ENCODE measurements around the gene IFT57. TPM values are rescaled to one million over a fixed set of nuclear protein-coding genes. Genes with fewer than 3 reads are reported as not detected.
"Not testable (repeated sequence)": the region's sequence is repeated elsewhere in the genome, so short reads cannot be mapped to it uniquely, and the experiment has no call there.

The IFT57 gene
- total RNA-seq, 1 experiment from 2014 or later: 40.5 TPM

- H3K4me3 ChIP-seq: no peak overlapping the region
- no peak for DNase-seq (ENCODE audit: low read depth in 1 of 2, low spot score in 2 of 2)
Observed at GRCh38 chr3:108175352-108175751, 46.9 kb downstream of the IFT57 start.

GRCh38 chr3:108171106-108171505, 51.1 kb downstream of the IFT57 start:
- Histone ChIP-seq H3K4me1 (replicated peaks) (no peaks in the 10 kb centered on the region), H3K9me3 (replicated peaks) (no peaks in the 10 kb centered on the region), H3K4me3 (no peak overlapping the region), H3K36me3 (no peaks in the 10 kb centered on the region; the same call in 1 of the 2 replicates), H3K27me3 (replicated peaks) (no peaks in the 10 kb centered on the region), H3K27ac (no peak overlapping the region)
- no peak for DNase-seq (ENCODE audit: low read depth in 1 of 2, low spot score in 2 of 2)

More at GRCh38 chr3:108175352-108175751, 46.9 kb downstream of the IFT57 start:
- Histone ChIP-seq H3K27me3 (replicated peaks) (no peaks in the 10 kb centered on the region), H3K9me3 (replicated peaks) (no peaks in the 10 kb centered on the region), H3K36me3 (no peaks in the 10 kb centered on the region), H3K27ac (no peak overlapping the region), H3K4me1 (replicated peaks) (no peaks in the 10 kb centered on the region)

GRCh38 chr3:108164391-108164790, 57.8 kb downstream of the IFT57 start:
- H3K9me3 ChIP-seq (replicated peaks): no peaks in the 10 kb centered on the region
- no peak for DNase-seq (ENCODE audit: low read depth in 1 of 2, low spot score in 2 of 2)
- no peak overlapping the region for H3K4me3 ChIP-seq
- no peaks in the 10 kb centered on the region; the same call in 1 of the 2 replicates for H3K36me3 ChIP-seq
- H3K27ac ChIP-seq: no peak overlapping the region
- H3K27me3 ChIP-seq (replicated peaks): no peaks in the 10 kb centered on the region
- H3K4me1 ChIP-seq (replicated peaks): peaks cover 8% of the 10 kb centered on the region

- Histone ChIP-seq H3K27ac (no peak overlapping the region), H3K36me3 (no peaks in the 10 kb centered on the region), H3K27me3 (replicated peaks) (no peaks in the 10 kb centered on the region), H3K4me3 (no peak overlapping the region), H3K9me3 (replicated peaks) (no peaks in the 10 kb centered on the region), H3K4me1 (replicated peaks) (peaks cover 8% of the 10 kb centered on the region)
- DNase-seq (ENCODE audit: low read depth in 1 of 2, low spot score in 2 of 2): peak in 1 of 2 experiments; percentile 20
Observed at GRCh38 chr3:108159865-108160264, 62.4 kb downstream of the IFT57 start.

- Histone ChIP-seq H3K27ac (no peak overlapping the region), H3K36me3 (no peaks in the 10 kb centered on the region), H3K4me3 (no peak overlapping the region), H3K9me3 (replicated peaks) (no peaks in the 10 kb centered on the region), H3K4me1 (replicated peaks) (peaks cover 8% of the 10 kb centered on the region), H3K27me3 (replicated peaks) (no peaks in the 10 kb centered on the region)
- no peak for DNase-seq (ENCODE audit: low read depth in 1 of 2, low spot score in 2 of 2)
Observed at GRCh38 chr3:108159105-108159504, 63.1 kb downstream of the IFT57 start.

GRCh38 chr3:108158251-108158650, 64.0 kb downstream of the IFT57 start:
- H3K4me1 ChIP-seq (replicated peaks): peaks cover 8% of the 10 kb centered on the region
- H3K27ac ChIP-seq: no peak overlapping the region
- H3K36me3 ChIP-seq: no peaks in the 10 kb centered on the region
- DNase-seq (ENCODE audit: low read depth in 1 of 2, low spot score in 2 of 2): no peak
- no peak overlapping the region for H3K4me3 ChIP-seq
- no peaks in the 10 kb centered on the region for H3K27me3 ChIP-seq (replicated peaks)
- no peaks in the 10 kb centered on the region for H3K9me3 ChIP-seq (replicated peaks)

GRCh38 chr3:108157273-108157672, 65.0 kb downstream of the IFT57 start:
- Histone ChIP-seq H3K4me3 (no peak overlapping the region), H3K36me3 (no peaks in the 10 kb centered on the region)
- no peak for DNase-seq (ENCODE audit: low read depth in 1 of 2, low spot score in 2 of 2)

GRCh38 chr3:108156312-108156853, 65.8 kb downstream of the IFT57 start:
- Histone ChIP-seq H3K27ac (no peak overlapping the region), H3K36me3 (no peaks in the 10 kb centered on the region), H3K4me3 (no peak overlapping the region), H3K9me3 (replicated peaks) (no peaks in the 10 kb centered on the region), H3K27me3 (replicated peaks) (no peaks in the 10 kb centered on the region), H3K4me1 (replicated peaks) (peaks cover 8% of the 10 kb centered on the region)
- no peak for DNase-seq (ENCODE audit: low read depth in 1 of 2, low spot score in 2 of 2)

More at GRCh38 chr3:108157273-108157672, 65.0 kb downstream of the IFT57 start:
- Histone ChIP-seq H3K9me3 (replicated peaks) (no peaks in the 10 kb centered on the region), H3K27ac (no peak overlapping the region), H3K4me1 (replicated peaks) (peaks cover 8% of the 10 kb centered on the region), H3K27me3 (replicated peaks) (no peaks in the 10 kb centered on the region)

GRCh38 chr3:108155642-108156041, 66.6 kb downstream of the IFT57 start:
- not testable (repeated sequence) for H3K9me3 ChIP-seq (replicated peaks); H3K27ac ChIP-seq; H3K27me3 ChIP-seq (replicated peaks); H3K4me1 ChIP-seq (replicated peaks); DNase-seq (ENCODE audit: low read depth in 1 of 2, low spot score in 2 of 2); H3K36me3 ChIP-seq; H3K4me3 ChIP-seq

GRCh38 chr3:108153451-108153981, 68.7 kb downstream of the IFT57 start:
- no peaks in the 10 kb centered on the region for H3K4me1 ChIP-seq (replicated peaks)
- DNase-seq (ENCODE audit: low read depth in 1 of 2, low spot score in 2 of 2): peak in 1 of 2 experiments; percentile 15
- H3K4me3 ChIP-seq: no peak overlapping the region
- no peaks in the 10 kb centered on the region for H3K36me3 ChIP-seq
- no peaks in the 10 kb centered on the region for H3K27me3 ChIP-seq (replicated peaks)
- H3K9me3 ChIP-seq (replicated peaks): no peaks in the 10 kb centered on the region
- no peak overlapping the region for H3K27ac ChIP-seq

GRCh38 chr3:108152274-108152673, 70.0 kb downstream of the IFT57 start:
- H3K27me3 ChIP-seq (replicated peaks): no peaks in the 10 kb centered on the region
- no peaks in the 10 kb centered on the region for H3K36me3 ChIP-seq
- DNase-seq (ENCODE audit: low read depth in 1 of 2, low spot score in 2 of 2): no peak
- no peaks in the 10 kb centered on the region for H3K4me1 ChIP-seq (replicated peaks)
- H3K9me3 ChIP-seq (replicated peaks): no peaks in the 10 kb centered on the region
- no peak overlapping the region for H3K4me3 ChIP-seq
- no peak overlapping the region for H3K27ac ChIP-seq

GRCh38 chr3:108150200-108150599, 72.0 kb downstream of the IFT57 start:
- Histone ChIP-seq H3K27me3 (replicated peaks) (no peaks in the 10 kb centered on the region), H3K27ac (no peak overlapping the region), H3K4me3 (no peak overlapping the region), H3K9me3 (replicated peaks) (no peaks in the 10 kb centered on the region), H3K36me3 (no peaks in the 10 kb centered on the region), H3K4me1 (replicated peaks) (no peaks in the 10 kb centered on the region)
- no peak for DNase-seq (ENCODE audit: low read depth in 1 of 2, low spot score in 2 of 2)

- H3K4me3 ChIP-seq: no peak overlapping the region
- H3K9me3 ChIP-seq (replicated peaks): no peaks in the 10 kb centered on the region
- H3K27ac ChIP-seq: no peak overlapping the region
Observed at GRCh38 chr3:108146139-108146538, 76.1 kb downstream of the IFT57 start.

GRCh38 chr3:108145578-108145977, 76.6 kb downstream of the IFT57 start:
- Histone ChIP-seq H3K4me3 (no peak overlapping the region), H3K4me1 (replicated peaks) (no peaks in the 10 kb centered on the region), H3K36me3 (no peaks in the 10 kb centered on the region), H3K9me3 (replicated peaks) (no peaks in the 10 kb centered on the region), H3K27ac (no peak overlapping the region), H3K27me3 (replicated peaks) (no peaks in the 10 kb centered on the region)
- no peak for DNase-seq (ENCODE audit: low read depth in 1 of 2, low spot score in 2 of 2)

More at GRCh38 chr3:108146139-108146538, 76.1 kb downstream of the IFT57 start:
- H3K27me3 ChIP-seq (replicated peaks): no peaks in the 10 kb centered on the region
- no peaks in the 10 kb centered on the region for H3K36me3 ChIP-seq
- no peaks in the 10 kb centered on the region for H3K4me1 ChIP-seq (replicated peaks)
- no peak for DNase-seq (ENCODE audit: low read depth in 1 of 2, low spot score in 2 of 2)

- no peaks in the 10 kb centered on the region for H3K36me3 ChIP-seq
- H3K9me3 ChIP-seq (replicated peaks): no peaks in the 10 kb centered on the region
- no peak overlapping the region for H3K4me3 ChIP-seq
- no peaks in the 10 kb centered on the region for H3K27me3 ChIP-seq (replicated peaks)
- H3K4me1 ChIP-seq (replicated peaks): peaks cover 21% of the 10 kb centered on the region
- no peak overlapping the region for H3K27ac ChIP-seq
- DNase-seq (ENCODE audit: low read depth in 1 of 2, low spot score in 2 of 2): no peak
Observed at GRCh38 chr3:108137460-108137814, 84.8 kb downstream of the IFT57 start.

Data from SJSA1 (cell line).